Mucosa of descending colon (tissue), 3 donors: ENCODE results near the gene FGFRL1. TPM values are rescaled to one million over a fixed set of nuclear protein-coding genes. Genes with fewer than 3 reads are reported as not detected.

Source experiments
- ATAC-seq: fragments of 200-7000 bp; cut with Tn5 transposase; one replicate; pipeline ENCODE4 v1.9.1; 2020; ENCODE audit warnings: mild to moderate bottlenecking, moderate library complexity
- DNase-seq, 3 donors: peaks; one replicate each; pipeline ENCODE4 v3.0.0-alpha.2; 2020
- H3K36me3 ChIP-seq: fragments of 200-600 bp; one replicate; pipeline ENCODE4 v1.8.0; 2021; ENCODE audit warnings: low read depth, mild to moderate bottlenecking
- H3K4me1 ChIP-seq: fragments of 200-600 bp; one replicate; pipeline ENCODE4 v1.8.0; 2021; ENCODE audit warnings: low read depth, mild to moderate bottlenecking
- H3K4me3 ChIP-seq: fragments of 200-600 bp; one replicate; pipeline ENCODE4 v1.8.0; 2021; ENCODE audit warnings: mild to moderate bottlenecking
- H3K9me3 ChIP-seq: fragments of 200-600 bp; one replicate; pipeline ENCODE4 v1.8.0; 2021; ENCODE audit warnings: mild to moderate bottlenecking
- CTCF ChIP-seq: fragments of 200-600 bp; IDR thresholded peaks from one replicate; pipeline ENCODE4 v1.8.0; 2022; ENCODE audit warnings: antibody characterized with exemption, mild to moderate bottlenecking
- intact Hi-C, 2 donors: fragments of 100-400 bp; cut with DNase I in 1 of 2; cut with micrococcal nuclease in 1 of 2; formaldehyde crosslinking; loops; one replicate each; pipeline versions ENCODE4 v1.11.0 to v1.11.1; 2022; cut with DNase I, micrococcal nuclease
- total RNA-seq, 3 donors: library from RNA; stranded (reverse); fragmentation: NEBNext Ultra II Directional in 2 of 3; extraction: Animal tissue kit (Norgen Biotek cat#: 25700) in 2 of 3; gene quantifications; one replicate each; pipeline versions ENCODE4 v1.2.1 to v1.2.4, GENCODE V29; 2021 to 2023
- donor health status: DM: no; HTN: no; CAD: no; lungs with moderate emphysema.
- donor health status: DM: no; HTN: no; CAD: no.
- donor health status: DM: no; HTN: yes; CAD: no.

Gene FGFRL1
- total RNA-seq, 3 donors from 2014 or later = 14.7 to 19.3 (median 16.9) TPM

GRCh38 chr4:1003271-1004070 lies 8.0 kb upstream of the FGFRL1 start:
- no peaks in the 10 kb centered on the region for H3K9me3 ChIP-seq
- no peak for TF ChIP-seq CTCF
- intact Hi-C loops = no loop called here
- peaks cover 11% of the 10 kb centered on the region for H3K4me1 ChIP-seq
- DNase-seq (no peak), ATAC-seq (no peak)
- no peaks in the 10 kb centered on the region for H3K36me3 ChIP-seq
- no peak overlapping the region for H3K4me3 ChIP-seq

- intact Hi-C loops = no loop called here
- TF ChIP-seq CTCF = no peak
Observed at GRCh38 chr4:1004071-1004418, 7.4 kb upstream of the FGFRL1 start.

GRCh38 chr4:1004557-1005485 lies 6.6 kb upstream of the FGFRL1 start:
- Histone ChIP-seq H3K36me3 (no peaks in the 10 kb centered on the region), H3K4me1 (peaks cover 11% of the 10 kb centered on the region), H3K9me3 (no peaks in the 10 kb centered on the region), H3K4me3 (no peak overlapping the region)
- intact Hi-C loops = no loop called here
- TF ChIP-seq CTCF = no peak
- DNase-seq (no peak), ATAC-seq (no peak)

More at GRCh38 chr4:1004071-1004418, 7.4 kb upstream of the FGFRL1 start:
- Histone ChIP-seq H3K4me3 (no peak overlapping the region), H3K36me3 (no peaks in the 10 kb centered on the region), H3K4me1 (peaks cover 11% of the 10 kb centered on the region), H3K9me3 (no peaks in the 10 kb centered on the region)
- DNase-seq (no peak), ATAC-seq (no peak)

GRCh38 chr4:1006856-1007255 lies 4.6 kb upstream of the FGFRL1 start:
- H3K4me3 ChIP-seq = no peak overlapping the region
- H3K36me3 ChIP-seq = no peaks in the 10 kb centered on the region
- TF ChIP-seq CTCF = no peak
- ATAC-seq = no peak
- H3K4me1 ChIP-seq = peaks cover 22% of the 10 kb centered on the region
- no peaks in the 10 kb centered on the region for H3K9me3 ChIP-seq
- intact Hi-C loops = no loop called here
- no peak for DNase-seq

GRCh38 chr4:1008840-1009541 lies 2.4 kb upstream of the FGFRL1 start:
- no peaks in the 10 kb centered on the region for H3K9me3 ChIP-seq
- intact Hi-C loops = no loop called here
- H3K4me3 ChIP-seq = no peak overlapping the region
- no peak for TF ChIP-seq CTCF
- DNase-seq (peak; percentile 53 to 82 (median 76)), ATAC-seq (peak; percentile 5)
- H3K4me1 ChIP-seq = peaks cover 11% of the 10 kb centered on the region
- no peaks in the 10 kb centered on the region for H3K36me3 ChIP-seq
